Measurements from ENCODE around the gene SCCPDH. TPM values are rescaled to one million over a fixed set of nuclear protein-coding genes. Genes with fewer than 3 reads are reported as not detected.
"Not testable (repeated sequence)": the region's sequence is repeated elsewhere in the genome, so short reads cannot be mapped to it uniquely, and the experiment has no call there.

Gene SCCPDH
- total and polyA plus RNA-seq, 2 donors (not counting 1 experiment from before 2014, with no cell fraction given) = 47.8 to 58.0 TPM

- no peak overlapping the region for H3K4me2 ChIP-seq (ENCODE audit: extremely low read depth, insufficient read depth, low read length)
- H4K20me1 ChIP-seq (ENCODE audit: control insufficient read depth, extremely low read depth, insufficient read depth, low read length) = no peaks in the 10 kb centered on the region
- no peak overlapping the region for H2AFZ ChIP-seq (ENCODE audit: low read length)
- peaks cover 8% of the 10 kb centered on the region for H3K27me3 ChIP-seq (ENCODE audit: control insufficient read depth, insufficient read depth, low read length)
- no peak overlapping the region for H3K4me3 ChIP-seq (replicated peaks in 1 of 4; ENCODE audit: control extremely low read depth in 1 of 4, insufficient read depth in 1 of 4, low read depth in 3 of 4, low read length in 4 of 4)
- H3K9me3 ChIP-seq (ENCODE audit: control insufficient read depth, insufficient read depth, low read depth, low read length) = no peaks in the 10 kb centered on the region
- H3K9ac ChIP-seq (ENCODE audit: insufficient read depth, low read length) = no peak overlapping the region
- H3K27ac ChIP-seq (ENCODE audit: insufficient read depth, low read length) = no peak overlapping the region
- no peaks in the 10 kb centered on the region for H3K4me1 ChIP-seq (ENCODE audit: control insufficient read depth, extremely low read depth, insufficient read depth, low read length)
- no peaks in the 10 kb centered on the region for H3K79me2 ChIP-seq (ENCODE audit: control insufficient read depth, insufficient read depth, low read length)
- DNase-seq (ENCODE audit: low read depth in 2 of 2) = no peak
- no peaks in the 10 kb centered on the region for H3K36me3 ChIP-seq (ENCODE audit: control insufficient read depth, insufficient read depth, low read length)
- no peak for TF ChIP-seq CTCF (conservative IDR thresholded peaks at IDR 0.05 in 1 of 2, IDR thresholded peaks at IDR 0.05 in 1 of 2; ENCODE audit: low read depth in 1 of 2, low read length in 2 of 2)
- no peak for TF ChIP-seq EZH2 (IDR thresholded peaks at IDR 0.05; ENCODE audit: low read length, missing control alignments)
Observed at GRCh38 chr1:246811985-246812384, 87.8 kb downstream of the SCCPDH start.

GRCh38 chr1:246813325-246813724, 89.1 kb downstream of the SCCPDH start:
- H3K4me3 ChIP-seq (replicated peaks in 1 of 4; ENCODE audit: control extremely low read depth in 1 of 4, insufficient read depth in 1 of 4, low read depth in 3 of 4, low read length in 4 of 4); H2AFZ ChIP-seq (ENCODE audit: low read length); DNase-seq (ENCODE audit: low read depth in 2 of 2); H3K9me3 ChIP-seq (ENCODE audit: control insufficient read depth, insufficient read depth, low read depth, low read length); H3K4me2 ChIP-seq (ENCODE audit: extremely low read depth, insufficient read depth, low read length); H3K79me2 ChIP-seq (ENCODE audit: control insufficient read depth, insufficient read depth, low read length); H3K36me3 ChIP-seq (ENCODE audit: control insufficient read depth, insufficient read depth, low read length); H4K20me1 ChIP-seq (ENCODE audit: control insufficient read depth, extremely low read depth, insufficient read depth, low read length); H3K4me1 ChIP-seq (ENCODE audit: control insufficient read depth, extremely low read depth, insufficient read depth, low read length); H3K27me3 ChIP-seq (ENCODE audit: control insufficient read depth, insufficient read depth, low read length); H3K9ac ChIP-seq (ENCODE audit: insufficient read depth, low read length); H3K27ac ChIP-seq (ENCODE audit: insufficient read depth, low read length): not testable (repeated sequence)

- H3K9me3 ChIP-seq (ENCODE audit: control insufficient read depth, insufficient read depth, low read depth, low read length) = no peaks in the 10 kb centered on the region
- TF ChIP-seq EZH2 (IDR thresholded peaks at IDR 0.05; ENCODE audit: low read length, missing control alignments) (no peak), CTCF (conservative IDR thresholded peaks at IDR 0.05 in 1 of 2, IDR thresholded peaks at IDR 0.05 in 1 of 2; ENCODE audit: low read depth in 1 of 2, low read length in 2 of 2) (no peak)
- H3K4me1 ChIP-seq (ENCODE audit: control insufficient read depth, extremely low read depth, insufficient read depth, low read length) = no peaks in the 10 kb centered on the region
- DNase-seq (ENCODE audit: low read depth in 2 of 2) = no peak
- H4K20me1 ChIP-seq (ENCODE audit: control insufficient read depth, extremely low read depth, insufficient read depth, low read length) = no peaks in the 10 kb centered on the region
- H3K9ac ChIP-seq (ENCODE audit: insufficient read depth, low read length) = no peak overlapping the region
- no peak overlapping the region for H3K27ac ChIP-seq (ENCODE audit: insufficient read depth, low read length)
- H2AFZ ChIP-seq (ENCODE audit: low read length) = no peak overlapping the region
- no peak overlapping the region for H3K4me2 ChIP-seq (ENCODE audit: extremely low read depth, insufficient read depth, low read length)
- no peak overlapping the region for H3K4me3 ChIP-seq (replicated peaks in 1 of 4; ENCODE audit: control extremely low read depth in 1 of 4, insufficient read depth in 1 of 4, low read depth in 3 of 4, low read length in 4 of 4)
- no peaks in the 10 kb centered on the region for H3K79me2 ChIP-seq (ENCODE audit: control insufficient read depth, insufficient read depth, low read length)
- no peaks in the 10 kb centered on the region for H3K36me3 ChIP-seq (ENCODE audit: control insufficient read depth, insufficient read depth, low read length)
- H3K27me3 ChIP-seq (ENCODE audit: control insufficient read depth, insufficient read depth, low read length) = peaks cover 8% of the 10 kb centered on the region
Observed at GRCh38 chr1:246814890-246815289, 90.7 kb downstream of the SCCPDH start.

Measured in fibroblast of lung (primary cell).